Astrocyte of the cerebellum (primary cell): Measurements from ENCODE around the gene DNAJC11.
A peak's percentile ranks its signal among the peaks of the same experiment; 100 is the strongest.

Experiments
- DNase-seq: peaks from one replicate; pipeline ENCODE4 v3.0.0-alpha.2; 2011; ENCODE audit warnings: low read depth
- H3K4me3 ChIP-seq: 2 replicates; pipeline ENCODE4 v1.5.1; 2011; ENCODE audit warnings: mild to moderate bottlenecking, low read depth, low read length, moderate library complexity
- in situ Hi-C: cut with HindIII; loops from 2 replicates; pipeline ENCODE4 v1.10.0; 2017; ENCODE audit warnings: low sequenced_read_pairs
- TF ChIP-seq, protein P1 (sequence below): IDR thresholded peaks from 2 replicates; pipeline ENCODE4 v1.5.1; 2012; ENCODE audit warnings: low read length, low read depth, moderate library complexity, mild to moderate bottlenecking; ENCODE audit errors: missing control alignments

Gene DNAJC11

DNA sequence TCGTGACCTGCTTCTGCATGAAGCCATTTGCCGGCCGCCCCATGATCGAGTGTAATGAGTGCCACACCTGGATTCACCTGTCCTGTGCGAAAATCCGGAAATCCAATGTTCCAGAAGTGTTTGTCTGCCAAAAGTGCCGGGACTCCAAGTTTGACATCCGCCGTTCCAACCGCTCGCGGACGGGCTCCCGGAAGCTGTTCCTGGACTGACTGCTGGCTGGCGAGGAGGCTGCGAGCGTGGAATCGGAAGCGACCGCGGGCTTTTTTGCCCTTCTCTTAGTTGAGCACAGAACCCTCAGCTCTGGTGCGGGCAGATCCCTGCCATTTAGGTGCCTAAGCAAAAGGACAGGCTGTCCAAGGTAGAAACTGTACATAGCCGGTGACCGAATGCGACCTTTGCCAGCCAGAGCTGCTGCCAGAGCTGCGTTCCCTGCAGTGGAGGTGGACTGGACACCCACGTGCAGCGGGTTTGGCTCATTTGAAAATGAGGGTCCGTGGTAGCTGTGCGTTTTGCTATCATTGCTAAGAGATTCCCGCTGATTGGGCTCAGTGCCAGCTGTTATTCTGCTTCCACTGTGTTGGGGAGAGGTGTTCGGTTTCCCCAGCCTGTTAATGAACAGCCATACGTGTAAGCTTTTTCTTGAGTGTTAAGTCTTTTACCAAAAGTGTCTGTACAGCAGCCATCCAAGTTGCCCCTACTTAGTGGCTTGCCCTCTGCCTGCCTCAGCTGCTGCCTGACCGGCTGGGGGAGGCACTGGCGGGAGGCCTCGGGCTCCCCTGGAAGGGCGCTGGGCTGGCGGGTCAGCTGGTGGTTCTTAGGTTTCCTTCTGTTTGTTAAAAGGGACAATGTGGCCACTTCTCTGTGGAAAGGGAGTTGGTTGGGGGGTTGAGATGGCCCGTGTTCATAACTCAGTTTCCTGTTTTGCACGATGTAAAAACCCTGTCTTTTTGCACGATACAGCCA is 79.9 kb downstream of the DNAJC11 start:
- in situ Hi-C loops = no loop called here
- TF ChIP-seq, protein P1, sequence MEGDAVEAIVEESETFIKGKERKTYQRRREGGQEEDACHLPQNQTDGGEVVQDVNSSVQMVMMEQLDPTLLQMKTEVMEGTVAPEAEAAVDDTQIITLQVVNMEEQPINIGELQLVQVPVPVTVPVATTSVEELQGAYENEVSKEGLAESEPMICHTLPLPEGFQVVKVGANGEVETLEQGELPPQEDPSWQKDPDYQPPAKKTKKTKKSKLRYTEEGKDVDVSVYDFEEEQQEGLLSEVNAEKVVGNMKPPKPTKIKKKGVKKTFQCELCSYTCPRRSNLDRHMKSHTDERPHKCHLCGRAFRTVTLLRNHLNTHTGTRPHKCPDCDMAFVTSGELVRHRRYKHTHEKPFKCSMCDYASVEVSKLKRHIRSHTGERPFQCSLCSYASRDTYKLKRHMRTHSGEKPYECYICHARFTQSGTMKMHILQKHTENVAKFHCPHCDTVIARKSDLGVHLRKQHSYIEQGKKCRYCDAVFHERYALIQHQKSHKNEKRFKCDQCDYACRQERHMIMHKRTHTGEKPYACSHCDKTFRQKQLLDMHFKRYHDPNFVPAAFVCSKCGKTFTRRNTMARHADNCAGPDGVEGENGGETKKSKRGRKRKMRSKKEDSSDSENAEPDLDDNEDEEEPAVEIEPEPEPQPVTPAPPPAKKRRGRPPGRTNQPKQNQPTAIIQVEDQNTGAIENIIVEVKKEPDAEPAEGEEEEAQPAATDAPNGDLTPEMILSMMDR = no peak
- no peak for DNase-seq
- H3K4me3 ChIP-seq = no peak overlapping the region

DNA sequence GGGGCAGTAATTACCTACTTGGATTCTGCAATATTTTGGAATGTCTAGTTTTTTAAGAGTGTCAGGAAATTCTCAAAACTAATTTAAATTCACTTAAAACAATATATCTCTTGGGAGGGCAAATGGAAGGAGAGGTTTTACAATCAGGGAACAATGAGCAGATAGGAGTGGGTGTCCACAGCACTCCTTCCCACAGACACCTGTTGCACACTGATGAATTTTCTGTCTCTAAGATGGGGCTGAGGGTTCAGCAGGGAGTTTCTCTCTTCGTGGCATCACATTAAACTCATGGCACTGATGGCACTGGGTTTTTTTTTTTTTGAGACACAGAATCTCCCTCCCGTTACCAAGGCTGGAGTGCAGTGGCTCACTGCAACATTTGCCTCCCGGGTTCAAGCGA is 82.6 kb downstream of the DNAJC11 start:
- in situ Hi-C loops = no loop called here
- no peak for DNase-seq
- no peak overlapping the region for H3K4me3 ChIP-seq
- TF ChIP-seq, protein P1 = no peak

DNA sequence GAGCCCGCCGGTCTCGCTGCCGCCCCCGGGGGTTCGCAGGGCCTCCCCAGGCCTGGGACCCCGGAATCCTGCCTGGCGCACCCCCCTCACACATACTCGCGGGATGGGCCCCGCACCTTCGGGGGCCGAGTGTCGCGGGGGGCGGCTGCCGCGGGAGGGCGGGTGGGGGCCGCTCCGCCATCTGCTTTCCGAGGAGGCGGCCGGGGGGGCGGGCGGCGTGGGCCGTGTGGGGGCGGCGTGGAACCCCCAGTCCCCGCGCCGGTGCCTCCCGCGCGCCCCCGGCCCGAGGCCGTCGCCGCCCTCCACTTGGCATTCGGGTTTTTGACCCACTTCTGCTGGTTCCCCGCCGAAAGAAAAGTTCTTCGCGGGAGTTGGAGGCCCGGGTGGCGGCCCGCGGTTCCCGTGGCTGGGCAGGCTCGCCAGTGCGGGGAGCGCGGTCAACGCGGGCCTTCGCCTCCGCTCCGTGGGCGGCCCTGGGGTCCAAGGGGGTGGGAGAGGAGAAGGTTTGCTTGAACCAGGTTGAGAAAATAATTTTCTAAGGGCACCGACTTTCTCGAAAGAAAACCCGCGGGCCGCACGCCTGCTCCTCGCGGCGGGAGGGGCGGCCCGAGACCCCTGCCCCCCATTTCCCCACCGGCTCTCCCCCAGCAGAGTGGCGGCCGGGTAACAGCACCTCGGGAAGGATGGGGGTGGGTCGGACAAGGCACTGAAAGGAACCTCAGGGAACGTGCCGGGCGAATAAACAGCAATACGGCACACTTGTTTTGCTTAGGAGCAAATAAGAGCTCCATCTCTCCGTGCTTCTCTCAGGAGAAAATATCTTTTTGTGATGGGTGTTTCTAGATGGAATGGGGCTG is 86.5 kb downstream of the DNAJC11 start:
- TF ChIP-seq, protein P1 = no peak
- peak overlapping the region; percentile 66 for H3K4me3 ChIP-seq
- in situ Hi-C loops = no loop called here
- DNase-seq = no peak

DNA sequence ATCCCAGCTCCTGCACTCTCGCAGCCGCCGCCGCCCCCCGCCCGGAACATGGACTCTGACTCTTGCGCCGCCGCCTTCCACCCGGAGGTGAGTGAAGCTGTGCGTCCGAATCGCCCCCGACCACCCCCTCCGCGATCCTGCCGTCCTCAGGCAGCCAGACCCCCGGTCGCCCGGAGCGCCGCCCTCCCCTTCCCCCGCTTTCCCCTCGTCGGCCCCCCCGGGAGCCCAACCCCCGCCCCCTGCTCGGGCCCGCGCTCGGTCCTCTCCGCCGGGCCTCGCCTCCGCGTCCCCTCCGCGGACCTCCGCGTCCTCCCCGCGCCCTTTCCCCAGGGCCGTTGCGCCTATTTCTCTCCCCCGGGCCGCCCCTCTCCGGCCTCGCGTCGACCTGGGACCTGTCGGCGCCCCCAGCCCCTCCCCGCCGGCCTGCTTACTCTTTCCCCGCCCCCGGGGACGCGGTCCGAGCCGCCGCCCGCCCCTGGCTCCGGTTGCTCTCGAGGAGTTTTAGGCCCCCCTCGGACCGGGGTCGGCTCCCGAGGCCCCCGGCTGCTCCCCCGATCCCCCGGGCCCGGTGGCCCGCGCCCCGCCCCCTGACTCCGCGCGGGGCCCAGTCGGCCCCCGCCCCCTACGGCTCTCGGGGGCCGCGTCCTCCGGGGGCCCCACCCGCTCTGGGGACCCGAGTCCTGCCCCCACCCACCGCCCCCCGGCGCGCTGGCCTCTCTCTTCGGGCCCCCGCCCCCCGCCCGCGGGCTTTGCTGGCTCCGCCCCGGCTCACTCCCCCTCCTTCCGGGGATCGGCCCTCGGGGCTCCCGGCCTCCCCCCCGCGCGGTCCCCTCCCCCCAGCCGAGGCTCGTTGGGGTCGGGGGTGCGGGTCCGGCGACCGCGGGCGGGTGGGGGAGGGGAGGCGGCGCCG is 87.3 kb downstream of the DNAJC11 start:
- TF ChIP-seq, protein P1 = no peak
- DNase-seq = no peak
- in situ Hi-C loops = no loop called here
- H3K4me3 ChIP-seq = peak overlapping the region; percentile 66

DNA sequence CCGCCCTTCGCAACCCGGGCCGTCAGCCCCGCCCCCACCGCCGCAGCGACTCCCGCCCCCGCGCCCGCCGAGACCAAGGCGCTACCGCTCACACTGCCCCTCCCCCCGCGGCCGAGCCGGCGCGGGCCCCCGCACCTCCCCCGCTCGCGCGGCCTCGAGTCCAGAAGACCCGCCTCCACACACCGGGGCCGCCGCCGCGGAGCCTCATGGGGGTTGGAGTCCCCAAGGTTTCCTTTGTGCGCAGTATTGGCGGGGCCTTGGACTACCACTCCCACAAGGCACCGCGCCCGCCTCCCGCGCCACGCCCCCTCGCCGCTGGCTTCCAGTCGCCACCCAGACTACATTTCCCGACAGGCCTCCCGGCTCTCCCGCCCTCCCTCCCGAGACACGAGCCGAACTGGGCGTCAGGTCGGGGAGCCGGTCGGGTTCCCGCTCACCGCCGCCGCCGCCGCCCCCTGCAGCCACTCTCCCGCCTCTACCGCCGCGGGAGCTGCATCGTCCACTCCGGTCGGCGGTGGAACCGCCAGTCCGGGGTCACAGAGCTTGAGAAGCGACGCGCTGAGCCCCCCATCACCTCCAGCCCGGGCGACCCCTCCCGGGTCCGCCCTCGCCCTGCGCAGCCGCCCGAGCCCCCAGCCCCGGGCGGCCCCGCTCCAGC is 88.1 kb downstream of the DNAJC11 start, which contains the start of gene PHF13:
Gene PHF13 (plus strand): TSS at position 371 of the 658 bp plus-strand sequence. CDS start 336 bp downstream, outside the sequence.
- H3K4me3 ChIP-seq = peak within 1 kb of the TSS; percentile 79
- TF ChIP-seq, protein P1 = no peak
- peak; percentile 98 for DNase-seq
- in situ Hi-C loops = no loop called here
